ENCODE measurements around the gene SMNDC1. TPM values are rescaled to one million over a fixed set of nuclear protein-coding genes. Genes with fewer than 3 reads are reported as not detected.

SMNDC1 gene
- total and polyA plus RNA-seq, 11 donors = 5.2 to 23.1 (median 20.6) TPM

DNA sequence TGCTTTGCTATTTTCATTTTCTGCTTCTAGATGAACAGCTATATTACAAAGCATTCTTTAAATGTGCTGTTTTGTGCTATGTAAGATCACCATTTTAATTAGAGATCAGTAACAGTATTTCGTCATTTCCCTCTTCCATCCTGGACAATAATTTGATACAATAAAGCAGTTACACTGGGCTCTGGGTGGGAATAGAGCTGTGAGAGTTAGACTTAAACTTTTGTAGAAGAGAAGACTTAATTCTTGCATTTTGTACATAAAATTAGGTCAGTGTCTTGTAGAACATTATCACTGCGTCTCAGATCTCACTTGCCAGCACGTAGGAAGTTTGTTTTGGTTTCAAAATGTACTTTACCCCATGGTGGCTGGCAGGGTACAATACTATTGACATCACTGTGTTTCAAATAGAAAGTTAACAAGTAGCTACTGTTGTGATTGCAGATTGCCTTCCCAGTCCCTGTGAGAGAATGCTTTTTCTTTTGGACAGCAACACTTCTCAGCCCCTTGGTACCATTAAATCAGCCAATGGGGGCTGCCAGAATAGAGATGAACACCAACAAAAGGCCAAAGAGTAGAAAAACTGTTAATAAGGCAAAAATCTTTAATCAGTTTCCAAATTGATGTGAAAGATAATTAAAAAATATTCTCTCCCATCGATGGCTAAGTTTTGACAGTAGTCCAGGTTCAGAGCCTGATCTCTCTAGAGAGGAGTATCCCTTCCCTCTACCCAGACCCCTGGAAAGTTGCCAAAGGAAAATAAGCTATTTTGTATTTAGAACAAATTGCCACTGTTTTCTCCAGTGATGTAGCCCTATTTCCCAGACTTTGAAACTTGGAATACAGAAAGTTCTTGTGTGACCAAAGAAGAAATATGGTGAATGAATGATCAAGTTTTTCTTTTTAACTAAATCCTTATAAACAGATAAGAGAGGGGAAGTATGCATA is 35.1 kb downstream of the SMNDC1 start:
- H3K4me3 ChIP-seq = peak overlapping the region in 11 of 12 donors; percentile 1 to 52 (median 36)
- no peak for TF ChIP-seq POLR2A (IDR thresholded peaks at IDR 0.05)
- TF ChIP-seq, protein P1, sequence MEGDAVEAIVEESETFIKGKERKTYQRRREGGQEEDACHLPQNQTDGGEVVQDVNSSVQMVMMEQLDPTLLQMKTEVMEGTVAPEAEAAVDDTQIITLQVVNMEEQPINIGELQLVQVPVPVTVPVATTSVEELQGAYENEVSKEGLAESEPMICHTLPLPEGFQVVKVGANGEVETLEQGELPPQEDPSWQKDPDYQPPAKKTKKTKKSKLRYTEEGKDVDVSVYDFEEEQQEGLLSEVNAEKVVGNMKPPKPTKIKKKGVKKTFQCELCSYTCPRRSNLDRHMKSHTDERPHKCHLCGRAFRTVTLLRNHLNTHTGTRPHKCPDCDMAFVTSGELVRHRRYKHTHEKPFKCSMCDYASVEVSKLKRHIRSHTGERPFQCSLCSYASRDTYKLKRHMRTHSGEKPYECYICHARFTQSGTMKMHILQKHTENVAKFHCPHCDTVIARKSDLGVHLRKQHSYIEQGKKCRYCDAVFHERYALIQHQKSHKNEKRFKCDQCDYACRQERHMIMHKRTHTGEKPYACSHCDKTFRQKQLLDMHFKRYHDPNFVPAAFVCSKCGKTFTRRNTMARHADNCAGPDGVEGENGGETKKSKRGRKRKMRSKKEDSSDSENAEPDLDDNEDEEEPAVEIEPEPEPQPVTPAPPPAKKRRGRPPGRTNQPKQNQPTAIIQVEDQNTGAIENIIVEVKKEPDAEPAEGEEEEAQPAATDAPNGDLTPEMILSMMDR (IDR thresholded peaks at IDR 0.05) = no peak
- DNase-seq = peak in 3 of 5 donors; percentile 23 to 30 (median 30)
- peak; percentile 86 to 91 (median 90) for ATAC-seq
- H3K4me1 ChIP-seq = peaks cover 5 to 90% (median 58%) of the 10 kb centered on the region in 12 donors
- 2 to 5% (median 3%) methylated on average over 4 of the region's 4 CpGs for WGBS, 4 donors
- no peaks in the 10 kb centered on the region for H3K9me3 ChIP-seq
- no peaks in the 10 kb centered on the region for H3K27me3 ChIP-seq
- H3K36me3 ChIP-seq = no peaks in the 10 kb centered on the region
- peak overlapping the region; percentile 82 to 89 (median 86) for H3K27ac ChIP-seq
- intact Hi-C loops (cut with DNase I) = loop anchor here in 5 of 10 donors (2.0 to 10.0 kb wide), 4 partner anchors 42 to 385 kb away; partner anchors contain the start of gene ADD3 (in 1 of the 5)

DNA sequence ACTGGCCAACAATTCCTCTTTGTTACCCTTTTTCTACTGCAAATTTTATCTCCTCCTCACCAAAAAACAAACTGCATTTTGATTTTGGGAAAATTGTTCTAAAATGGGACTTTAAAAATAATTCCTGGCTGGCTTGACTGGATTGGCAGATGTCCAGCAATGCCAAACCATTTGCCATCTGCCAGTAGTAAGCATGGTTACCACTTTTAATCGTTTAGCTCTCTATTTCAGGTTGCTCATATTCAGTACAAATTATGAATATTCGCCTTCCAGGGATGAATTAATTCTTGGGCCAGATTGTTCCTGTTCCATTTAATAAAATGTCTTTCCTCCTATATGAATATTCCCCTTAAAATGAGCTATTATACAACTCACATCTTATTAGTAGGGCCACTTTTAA is 35.7 kb downstream of the SMNDC1 start:
- intact Hi-C loops (cut with DNase I) = loop anchor here in 2 of 10 donors (2.0 to 5.0 kb wide), 2 partner anchors 42 kb away; no protein-coding TSS in a partner anchor
- no peaks in the 10 kb centered on the region for H3K9me3 ChIP-seq
- no peak for DNase-seq
- 35 to 49% (median 38%) methylated on average over 2 of the region's 2 CpGs for WGBS, 4 donors
- peak overlapping the region in 9 of 12 donors; percentile 14 to 52 (median 37) for H3K4me3 ChIP-seq
- TF ChIP-seq, protein P1 (IDR thresholded peaks at IDR 0.05) = no peak
- no peak for TF ChIP-seq POLR2A (IDR thresholded peaks at IDR 0.05)
- H3K36me3 ChIP-seq = no peaks in the 10 kb centered on the region
- peaks cover 2 to 90% (median 52%) of the 10 kb centered on the region in 12 donors for H3K4me1 ChIP-seq
- no peak for ATAC-seq
- H3K27ac ChIP-seq = peak overlapping the region; percentile 82 to 89 (median 86)
- H3K27me3 ChIP-seq = no peaks in the 10 kb centered on the region

DNA sequence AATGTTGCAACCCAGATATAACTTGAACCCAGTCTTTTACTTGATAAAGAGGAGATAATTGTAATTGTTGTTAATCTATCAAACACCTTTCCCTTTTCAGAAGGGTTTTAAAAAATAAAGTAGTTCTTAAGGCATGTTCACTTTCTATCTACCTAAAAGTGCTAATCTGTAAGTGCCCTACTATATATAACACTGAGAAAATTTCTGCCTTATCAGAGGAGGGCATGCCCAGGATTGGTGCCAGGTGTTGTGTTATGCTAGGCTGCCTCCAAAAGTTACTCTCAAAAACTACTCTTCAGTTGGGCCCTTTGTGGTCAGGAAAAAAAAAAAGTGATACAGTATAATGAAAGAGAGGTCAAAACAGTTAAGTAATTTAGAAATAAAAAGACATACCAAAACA is 36.3 kb downstream of the SMNDC1 start:
- DNase-seq (peak in 4 of 5 donors; percentile 36 to 61 (median 52)), ATAC-seq (peak; percentile 71 to 79 (median 75))
- TF ChIP-seq, protein P1 (IDR thresholded peaks at IDR 0.05) = no peak
- TF ChIP-seq POLR2A (IDR thresholded peaks at IDR 0.05) = no peak
- H3K36me3 ChIP-seq = no peaks in the 10 kb centered on the region
- peak overlapping the region; percentile 82 to 89 (median 86) for H3K27ac ChIP-seq
- intact Hi-C loops (cut with DNase I) = loop anchor here in 2 of 10 donors (2.0 to 5.0 kb wide), 2 partner anchors 41 to 42 kb away; no protein-coding TSS in a partner anchor
- peaks cover 0 to 90% (median 50%) of the 10 kb centered on the region in 12 donors for H3K4me1 ChIP-seq
- H3K9me3 ChIP-seq = no peaks in the 10 kb centered on the region
- H3K27me3 ChIP-seq = no peaks in the 10 kb centered on the region
- H3K4me3 ChIP-seq = no peak overlapping the region

DNA sequence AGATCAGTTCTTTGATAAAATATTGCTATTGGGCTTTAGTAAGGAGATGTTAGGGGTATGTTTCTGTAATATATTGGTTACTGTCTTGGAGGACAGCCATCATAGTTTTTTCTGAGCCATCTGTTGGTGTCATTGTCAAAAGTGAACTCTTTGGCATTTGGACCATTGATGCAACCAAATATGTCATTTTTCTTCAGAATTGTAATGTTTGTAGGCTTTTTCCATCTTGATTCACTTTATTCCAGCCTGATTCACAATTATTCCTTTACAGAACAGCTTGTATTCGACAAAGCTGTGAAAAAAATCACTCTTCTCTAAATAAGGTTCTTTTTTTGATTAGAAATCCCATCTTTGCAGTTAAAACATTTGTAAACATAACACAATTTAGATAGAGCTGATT is 37.4 kb downstream of the SMNDC1 start:
- Histone ChIP-seq H3K9me3 (no peaks in the 10 kb centered on the region), H3K27ac (peak overlapping the region in 11 of 12 donors; percentile 82 to 89 (median 86)), H3K4me1 (peaks cover 0 to 93% (median 52%) of the 10 kb centered on the region in 12 donors), H3K36me3 (no peaks in the 10 kb centered on the region), H3K4me3 (no peak overlapping the region), H3K27me3 (no peaks in the 10 kb centered on the region)
- TF ChIP-seq, protein P1 (IDR thresholded peaks at IDR 0.05) = no peak
- TF ChIP-seq POLR2A (IDR thresholded peaks at IDR 0.05) = no peak
- ATAC-seq = no peak
- intact Hi-C loops (cut with DNase I) = loop anchor here in 1 of 10 donors (5.0 kb wide), 1 partner anchor 40 kb away; no protein-coding TSS in a partner anchor
- no peak for DNase-seq
- 87 to 99% (median 92%) methylated on average over 1 of the region's 1 CpG for WGBS, 4 donors

Data from heart left ventricle (tissue), 16 donors.